Measurements from ENCODE around the gene GMDS. TPM values are rescaled to one million over a fixed set of nuclear protein-coding genes. Genes with fewer than 3 reads are reported as not detected.
A peak's percentile ranks its signal among the peaks of the same experiment; 100 is the strongest.

Gene GMDS
- total RNA-seq, 1 experiment from 2014 or later: 27.6 TPM

DNA sequence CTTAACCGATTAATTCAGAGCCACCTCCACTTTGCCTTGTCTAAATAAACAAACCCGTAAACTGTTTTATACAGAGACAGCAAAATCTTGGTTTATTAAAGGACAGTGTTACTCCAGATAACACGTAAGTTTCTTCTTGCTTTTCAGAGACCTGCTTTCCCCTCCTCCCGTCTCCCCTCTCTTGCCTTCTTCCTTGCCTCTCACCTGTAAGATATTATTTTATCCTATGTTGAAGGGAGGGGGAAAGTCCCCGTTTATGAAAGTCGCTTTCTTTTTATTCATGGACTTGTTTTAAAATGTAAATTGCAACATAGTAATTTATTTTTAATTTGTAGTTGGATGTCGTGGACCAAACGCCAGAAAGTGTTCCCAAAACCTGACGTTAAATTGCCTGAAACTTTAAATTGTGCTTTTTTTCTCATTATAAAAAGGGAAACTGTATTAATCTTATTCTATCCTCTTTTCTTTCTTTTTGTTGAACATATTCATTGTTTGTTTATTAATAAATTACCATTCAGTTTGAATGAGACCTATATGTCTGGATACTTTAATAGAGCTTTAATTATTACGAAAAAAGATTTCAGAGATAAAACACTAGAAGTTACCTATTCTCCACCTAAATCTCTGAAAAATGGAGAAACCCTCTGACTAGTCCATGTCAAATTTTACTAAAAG lies 633.0 kb downstream of the GMDS start:
- Histone ChIP-seq H3K23me2 (ENCODE audit: insufficient read length, low read depth, low read length, poor library complexity, severe bottlenecking) (peaks cover 13% of the 10 kb centered on the region), H3K27ac (ENCODE audit: insufficient read length, low read depth, low read length) (no peak overlapping the region), H3K79me1 (ENCODE audit: insufficient read depth, low read depth, low read length, poor library complexity, severe bottlenecking) (no peaks in the 10 kb centered on the region), H2AK5ac (ENCODE audit: insufficient read length, low read length) (no peak overlapping the region), H4K5ac (ENCODE audit: insufficient read length, low read depth, low read length) (no peak overlapping the region), H2AFZ (ENCODE audit: low read length) (no peak overlapping the region), H3T11ph (ENCODE audit: low read length) (no peak overlapping the region), H4K20me1 (ENCODE audit: control insufficient read depth, insufficient read depth, insufficient read length) (no peaks in the 10 kb centered on the region), H3K9me3 (ENCODE audit: control insufficient read depth, low read depth, low read length) (no peaks in the 10 kb centered on the region), H3K4me1 (ENCODE audit: insufficient read depth, low read length) (no peaks in the 10 kb centered on the region; the same call in 1 of the 2 replicates), H2BK20ac (ENCODE audit: low read depth, low read length, poor library complexity, severe bottlenecking) (no peak overlapping the region), H2BK12ac (ENCODE audit: insufficient read length, low read depth, low read length) (no peak overlapping the region), H3K9ac (ENCODE audit: extremely low read depth, insufficient read length, low read length) (no peak overlapping the region), H3K56ac (ENCODE audit: insufficient read length, low read depth, low read length) (no peak overlapping the region), H3K4ac (ENCODE audit: low read depth, low read length) (no peak overlapping the region), H3K18ac (ENCODE audit: insufficient read length, low read depth, low read length) (no peak overlapping the region), H2BK5ac (ENCODE audit: insufficient read length, low read length) (no peak overlapping the region), H3K14ac (ENCODE audit: insufficient read depth, low read length) (no peak overlapping the region), H3K27me3 (ENCODE audit: insufficient read depth, low read length) (peaks cover 76% of the 10 kb centered on the region), H3K23ac (ENCODE audit: insufficient read length, low read depth, low read length) (no peak overlapping the region), H4K91ac (ENCODE audit: insufficient read length, low read depth, low read length) (no peak overlapping the region), H3K79me2 (ENCODE audit: insufficient read depth, low read length) (no peaks in the 10 kb centered on the region), H3K4me2 (ENCODE audit: insufficient read depth, insufficient read length, low read length) (no peak overlapping the region), H4K8ac (replicated peaks; ENCODE audit: insufficient read length, low read depth, low read length) (no peak overlapping the region), H2BK15ac (ENCODE audit: low read depth, low read length) (no peak overlapping the region), H2BK120ac (ENCODE audit: low read depth, low read length, poor library complexity, severe bottlenecking) (no peak overlapping the region)
- no peak for DNase-seq
- whole genome bisulfite sequencing (ENCODE audit: extremely low coverage, insufficient read length, low lambda C conversion rate): no CpG with 5 or more reads among the region's 10 CpGs
- H3K4me3 Mint-ChIP-seq: peak overlapping the region in 1 of 2 experiments; percentile 70; a peak in 4 of 5 replicates
- no peaks in the 10 kb centered on the region for H3K36me3 Mint-ChIP-seq (ENCODE audit: insufficient read depth in 1 of 3, low read depth in 3 of 3)
- H3K27ac Mint-ChIP-seq: no peak overlapping the region
- peaks cover 87% of the 10 kb centered on the region for H3K27me3 Mint-ChIP-seq (ENCODE audit: low read depth)
- TF ChIP-seq, protein P1, sequence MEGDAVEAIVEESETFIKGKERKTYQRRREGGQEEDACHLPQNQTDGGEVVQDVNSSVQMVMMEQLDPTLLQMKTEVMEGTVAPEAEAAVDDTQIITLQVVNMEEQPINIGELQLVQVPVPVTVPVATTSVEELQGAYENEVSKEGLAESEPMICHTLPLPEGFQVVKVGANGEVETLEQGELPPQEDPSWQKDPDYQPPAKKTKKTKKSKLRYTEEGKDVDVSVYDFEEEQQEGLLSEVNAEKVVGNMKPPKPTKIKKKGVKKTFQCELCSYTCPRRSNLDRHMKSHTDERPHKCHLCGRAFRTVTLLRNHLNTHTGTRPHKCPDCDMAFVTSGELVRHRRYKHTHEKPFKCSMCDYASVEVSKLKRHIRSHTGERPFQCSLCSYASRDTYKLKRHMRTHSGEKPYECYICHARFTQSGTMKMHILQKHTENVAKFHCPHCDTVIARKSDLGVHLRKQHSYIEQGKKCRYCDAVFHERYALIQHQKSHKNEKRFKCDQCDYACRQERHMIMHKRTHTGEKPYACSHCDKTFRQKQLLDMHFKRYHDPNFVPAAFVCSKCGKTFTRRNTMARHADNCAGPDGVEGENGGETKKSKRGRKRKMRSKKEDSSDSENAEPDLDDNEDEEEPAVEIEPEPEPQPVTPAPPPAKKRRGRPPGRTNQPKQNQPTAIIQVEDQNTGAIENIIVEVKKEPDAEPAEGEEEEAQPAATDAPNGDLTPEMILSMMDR (conservative IDR thresholded peaks at IDR 0.05): no peak
- H3K9me3 Mint-ChIP-seq: peaks cover 0 to 4% of the 10 kb centered on the region in 2 experiments; a peak in 3 of 5 replicates
- H3K4me1 Mint-ChIP-seq: peaks cover 17 to 30% of the 10 kb centered on the region in 2 experiments
